Astrocyte (in vitro differentiated cells and primary cell): ENCODE data around the gene CCR5AS.

Experiments
- DNase-seq: peaks from one replicate; pipeline ENCODE4 v3.0.0-alpha.2; 2010; ENCODE audit warnings: low read depth
- FAIRE-seq: peaks from 2 replicates; lab custom pipeline; 2011; peaks lifted over from hg19 to GRCh38; lab: Jason Lieb, UNC
- H2AFZ ChIP-seq: 2 replicates; pipeline ENCODE4 v1.6.0; 2012; ENCODE audit warnings: low read depth, low read length, inconsistent platforms
- H3K27ac ChIP-seq: 2 replicates; pipeline ENCODE4 v1.5.1; 2011; ENCODE audit warnings: low read depth, low read length, inconsistent platforms
- H3K27me3 ChIP-seq: 2 replicates; pipeline ENCODE4 v1.6.0; 2011; ENCODE audit warnings: low read length, inconsistent platforms; ENCODE audit not compliant: insufficient read depth
- H3K36me3 ChIP-seq: 2 replicates; pipeline ENCODE4 v1.5.1; 2011; ENCODE audit warnings: low read length, inconsistent platforms; ENCODE audit not compliant: insufficient read depth
- H3K4me1 ChIP-seq: 2 replicates; pipeline ENCODE4 v1.5.1; 2011; ENCODE audit warnings: low read length, inconsistent platforms; ENCODE audit not compliant: insufficient read depth
- H3K4me2 ChIP-seq: 2 replicates; pipeline ENCODE4 v1.6.0; 2012; ENCODE audit warnings: low read length, inconsistent platforms
- H3K4me3 ChIP-seq: 2 replicates; pipeline ENCODE4 v1.5.1; 2011; ENCODE audit warnings: low read depth, mild to moderate bottlenecking, low read length, inconsistent platforms; ENCODE audit not compliant: insufficient read depth
- H3K79me2 ChIP-seq: 2 replicates; pipeline ENCODE4 v1.6.0; 2012; ENCODE audit warnings: mild to moderate bottlenecking, low read length, inconsistent platforms; ENCODE audit not compliant: insufficient read depth
- H3K9ac ChIP-seq: 2 replicates; pipeline ENCODE4 v1.6.0; 2012; ENCODE audit warnings: mild to moderate bottlenecking, low read length, inconsistent platforms
- H3K9me3 ChIP-seq: 2 replicates; pipeline ENCODE4 v1.5.1; 2012; ENCODE audit warnings: low read depth, mild to moderate bottlenecking, low read length, inconsistent platforms; ENCODE audit not compliant: insufficient read depth
- H4K20me1 ChIP-seq: 2 replicates; pipeline ENCODE4 v1.6.0; 2012; ENCODE audit warnings: low read length, inconsistent platforms; ENCODE audit not compliant: insufficient read depth
- H3K27ac Mint-ChIP-seq: one replicate; pipeline ENCODE4 v1.8.0; 2021; ENCODE audit warnings: mild to moderate bottlenecking, mixed read lengths; ENCODE audit not compliant: unreplicated experiment
- H3K27me3 Mint-ChIP-seq: one replicate; pipeline ENCODE4 v1.8.0; 2021; ENCODE audit warnings: low read depth, mixed read lengths; ENCODE audit not compliant: unreplicated experiment
- H3K36me3 Mint-ChIP-seq: one replicate; pipeline ENCODE4 v1.8.0; 2021; ENCODE audit warnings: low read depth, mixed read lengths; ENCODE audit not compliant: unreplicated experiment
- H3K4me1 Mint-ChIP-seq: one replicate; pipeline ENCODE4 v1.8.0; 2021; ENCODE audit warnings: low read depth, mixed read lengths; ENCODE audit not compliant: unreplicated experiment
- H3K4me3 Mint-ChIP-seq: one replicate; pipeline ENCODE4 v1.8.0; 2021; ENCODE audit warnings: mild to moderate bottlenecking, moderate library complexity, mixed read lengths; ENCODE audit not compliant: unreplicated experiment
- H3K9me3 Mint-ChIP-seq: one replicate; pipeline ENCODE4 v1.8.0; 2021; ENCODE audit warnings: mild to moderate bottlenecking, mixed read lengths; ENCODE audit not compliant: unreplicated experiment
- CTCF ChIP-seq: IDR thresholded peaks from 2 replicates; pipeline ENCODE4 v1.5.1; 2011; ENCODE audit warnings: low read depth, mild to moderate bottlenecking, inconsistent platforms, low read length, moderate library complexity; ENCODE audit not compliant: insufficient read depth
- EZH2 ChIP-seq: IDR thresholded peaks from 2 replicates; pipeline ENCODE4 v1.6.1; 2012; ENCODE audit warnings: mild to moderate bottlenecking, low read length, inconsistent platforms; ENCODE audit not compliant: insufficient read depth

The CCR5AS gene

GRCh38 chr3:46358466-46358865 is 48.4 kb downstream of the CCR5AS start:
- no peak overlapping the region for H3K27ac Mint-ChIP-seq
- TF ChIP-seq CTCF = no peak
- no peak for TF ChIP-seq EZH2
- no peaks in the 10 kb centered on the region for H3K36me3 Mint-ChIP-seq
- H3K4me3 Mint-ChIP-seq = no peak overlapping the region
- no peak overlapping the region for H3K9ac ChIP-seq
- no peak overlapping the region for H3K4me2 ChIP-seq
- peaks cover 19% of the 10 kb centered on the region for H3K27me3 Mint-ChIP-seq
- no peaks in the 10 kb centered on the region for H4K20me1 ChIP-seq
- H3K27me3 ChIP-seq = peaks cover 30% of the 10 kb centered on the region
- H3K79me2 ChIP-seq = no peaks in the 10 kb centered on the region
- peaks cover 2% of the 10 kb centered on the region for H3K9me3 Mint-ChIP-seq
- FAIRE-seq (no peak), DNase-seq (no peak)
- H3K4me1 Mint-ChIP-seq = peaks cover 31% of the 10 kb centered on the region
- no peak overlapping the region for H3K27ac ChIP-seq
- H2AFZ ChIP-seq = no peak overlapping the region
- H3K36me3 ChIP-seq = no peaks in the 10 kb centered on the region
- no peak overlapping the region for H3K4me3 ChIP-seq
- peaks cover 2% of the 10 kb centered on the region for H3K4me1 ChIP-seq
- H3K9me3 ChIP-seq = no peaks in the 10 kb centered on the region

- peaks cover 27% of the 10 kb centered on the region for H3K27me3 Mint-ChIP-seq
- H3K36me3 ChIP-seq = no peaks in the 10 kb centered on the region
- peaks cover 33% of the 10 kb centered on the region for H3K4me1 Mint-ChIP-seq
- peaks cover 2% of the 10 kb centered on the region for H3K9me3 Mint-ChIP-seq
- H3K27ac Mint-ChIP-seq = no peak overlapping the region
- H3K4me2 ChIP-seq = no peak overlapping the region
- no peak overlapping the region for H3K27ac ChIP-seq
- DNase-seq (no peak), FAIRE-seq (no peak)
- H3K4me3 Mint-ChIP-seq = no peak overlapping the region
- H2AFZ ChIP-seq = no peak overlapping the region
- H4K20me1 ChIP-seq = no peaks in the 10 kb centered on the region
- peaks cover 2% of the 10 kb centered on the region for H3K4me1 ChIP-seq
- H3K4me3 ChIP-seq = no peak overlapping the region
- peaks cover 28% of the 10 kb centered on the region for H3K27me3 ChIP-seq
- no peaks in the 10 kb centered on the region for H3K9me3 ChIP-seq
- no peaks in the 10 kb centered on the region for H3K79me2 ChIP-seq
- H3K9ac ChIP-seq = no peak overlapping the region
- TF ChIP-seq EZH2 = no peak
- TF ChIP-seq CTCF = no peak
- no peaks in the 10 kb centered on the region for H3K36me3 Mint-ChIP-seq
Observed at GRCh38 chr3:46356909-46357308, 50.0 kb downstream of the CCR5AS start.

- TF ChIP-seq CTCF (no peak), EZH2 (no peak)
- no peak for FAIRE-seq
- DNase-seq = no peak
- no peak overlapping the region for H3K4me3 ChIP-seq
- Mint-ChIP-seq H3K36me3 (no peaks in the 10 kb centered on the region), H3K27ac (no peak overlapping the region), H3K9me3 (peaks cover 2% of the 10 kb centered on the region), H3K4me1 (peaks cover 31% of the 10 kb centered on the region), H3K27me3 (peaks cover 32% of the 10 kb centered on the region), H3K4me3 (no peak overlapping the region)
- H3K4me2 ChIP-seq = no peak overlapping the region
- no peaks in the 10 kb centered on the region for H4K20me1 ChIP-seq
- no peaks in the 10 kb centered on the region for H3K79me2 ChIP-seq
- peaks cover 31% of the 10 kb centered on the region for H3K27me3 ChIP-seq
- H2AFZ ChIP-seq = no peak overlapping the region
- H3K9me3 ChIP-seq = no peaks in the 10 kb centered on the region
- H3K36me3 ChIP-seq = no peaks in the 10 kb centered on the region
- no peak overlapping the region for H3K27ac ChIP-seq
- H3K4me1 ChIP-seq = peaks cover 2% of the 10 kb centered on the region
- H3K9ac ChIP-seq = no peak overlapping the region
Observed at GRCh38 chr3:46356276-46356675, 50.6 kb downstream of the CCR5AS start.
